Body of pancreas (tissue), 4 donors: Measurements from ENCODE around the gene PLCH1. TPM values are rescaled to one million over a fixed set of nuclear protein-coding genes. Genes with fewer than 3 reads are reported as not detected.

ENCODE experiments used
- ATAC-seq: fragments of 150-250 bp; one replicate; pipeline ENCODE4 v1.9.1; 2016
- DNase-seq, 4 donors: peaks; one replicate each; pipeline ENCODE4 v3.0.0-alpha.2; 2019
- H3K27ac ChIP-seq, 4 donors: fragments of 200-600 bp; sonication (generic); 1 replicate in 3 of 4; 2 replicates in 1 of 4; pipeline versions ENCODE4 v1.5.1 to v1.6.1; 2016 to 2019; ENCODE audit warnings: mild to moderate bottlenecking in 1 of 4, mixed read lengths in 1 of 4, moderate library complexity in 1 of 4
- H3K27me3 ChIP-seq, 2 donors: fragments of 200-600 bp; sonication (generic); one replicate each; pipeline ENCODE4 v1.6.0; 2016; ENCODE audit warnings: mild to moderate bottlenecking in 1 of 2
- H3K36me3 ChIP-seq, 2 donors: fragments of 200-600 bp; sonication (generic); replicated peaks in 1 of 2; 2 replicates each; pipeline ENCODE4 v1.5.1; 2016; ENCODE audit warnings: low read depth in 2 of 2; ENCODE audit not compliant: insufficient read depth in 1 of 2
- H3K4me1 ChIP-seq: fragments of 200-600 bp; sonication (generic); one replicate; pipeline ENCODE4 v1.6.0; 2016
- H3K4me3 ChIP-seq, 2 donors: fragments of 200-600 bp; sonication (generic); 1 replicate in 1 of 2; 2 replicates in 1 of 2; pipeline ENCODE4 v1.5.1; 2016 to 2019
- H3K9me3 ChIP-seq, 3 donors: fragments of 200-600 bp; sonication (generic); 1 replicate in 2 of 3; 2 replicates in 1 of 3; pipeline ENCODE4 v1.5.1; 2016
- CTCF ChIP-seq, 7 experiments: fragments of 450-650 bp in 4 of 7; fragments of 200-600 bp in 3 of 7; sonication (generic) in 3 of 7; IDR thresholded peaks; one replicate each; pipeline ENCODE4 v1.5.1; 2016 to 2019; ENCODE audit warnings: antibody characterized with exemption in 7 of 7
- POLR2A ChIP-seq, 3 donors: fragments of 450-650 bp; IDR thresholded peaks; one replicate each; pipeline ENCODE4 v1.6.1; 2016; ENCODE audit warnings: antibody characterized with exemption in 3 of 3, mild to moderate bottlenecking in 2 of 3
- WGBS, 2 donors: methylation state at CpG; one replicate each; pipeline ENCODE4 v1.1.5; 2017; 5-methylcytosine and 5-hydroxymethylcytosine counted together
- intact Hi-C: fragments of 100-400 bp; cut with DNase I; formaldehyde crosslinking; loops from one replicate; pipeline ENCODE4 v1.15.1; 2023
- total RNA-seq, 2 donors: library from RNA; depleted of rRNA; stranded (reverse); fragments of >200 nt; gene quantifications; one replicate each; pipeline ENCODE4 v1.1.0, GENCODE V29; 2016

Gene PLCH1
- total RNA-seq, 2 donors from 2014 or later, result 3.0 to 5.2 TPM

- H3K36me3 ChIP-seq, result no peaks in the 10 kb centered on the region
- ATAC-seq, result peak; percentile 99
- H3K4me1 ChIP-seq, result peaks cover 36% of the 10 kb centered on the region
- peak overlapping the region; percentile 77 to 94 (median 86) for H3K27ac ChIP-seq
- DNase-seq, result peak; percentile 79 to 92 (median 84)
- H3K4me3 ChIP-seq, result no peak overlapping the region
- 9 to 19% methylated on average over 8 of the region's 8 CpGs for WGBS, 2 donors
- TF ChIP-seq CTCF (IDR thresholded peaks at IDR 0.05) (peak in 2 of 7 experiments; percentile 2 to 8), POLR2A (IDR thresholded peaks at IDR 0.05) (peak; percentile 66 to 89 (median 88))
- peaks cover 0 to 5% (median 0%) of the 10 kb centered on the region in 3 donors for H3K9me3 ChIP-seq
- no peaks in the 10 kb centered on the region for H3K27me3 ChIP-seq
- intact Hi-C loops, result no loop called here
These were observed 6.9 kb downstream of the PLCH1 start for GRCh38 chr3:155737844-155738460.

DNA sequence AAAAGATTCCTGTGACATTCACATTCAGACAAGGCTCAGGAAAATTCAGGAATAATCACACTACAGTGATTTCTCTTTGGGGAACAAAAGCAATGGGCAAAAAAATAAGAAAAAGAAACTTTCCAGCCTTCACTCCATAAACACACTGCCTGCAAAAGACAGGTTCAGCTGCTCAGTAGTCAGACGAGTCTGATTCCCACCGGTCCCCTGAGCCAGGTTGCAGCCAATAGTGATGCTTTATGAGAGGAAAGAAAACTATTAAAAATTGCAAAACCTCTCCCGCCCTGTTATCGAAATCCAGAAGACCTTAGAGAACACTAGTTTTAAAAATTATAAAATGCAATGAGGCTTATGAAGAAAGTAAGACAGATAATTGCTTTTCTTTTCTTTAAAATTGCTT, 8.5 kb downstream of the PLCH1 start:
- WGBS, 2 donors, result 23 to 25% methylated on average over 4 of the region's 4 CpGs
- Histone ChIP-seq H3K9me3 (peaks cover 0 to 5% (median 0%) of the 10 kb centered on the region in 3 donors), H3K27ac (peak overlapping the region in 3 of 4 donors; percentile 40 to 94 (median 86)), H3K27me3 (no peaks in the 10 kb centered on the region), H3K4me3 (no peak overlapping the region), H3K4me1 (peaks cover 34% of the 10 kb centered on the region), H3K36me3 (no peaks in the 10 kb centered on the region)
- no peak for ATAC-seq
- no peak for TF ChIP-seq CTCF (IDR thresholded peaks at IDR 0.05)
- DNase-seq, result peak in 1 of 4 donors; percentile 24
- intact Hi-C loops, result no loop called here

DNA sequence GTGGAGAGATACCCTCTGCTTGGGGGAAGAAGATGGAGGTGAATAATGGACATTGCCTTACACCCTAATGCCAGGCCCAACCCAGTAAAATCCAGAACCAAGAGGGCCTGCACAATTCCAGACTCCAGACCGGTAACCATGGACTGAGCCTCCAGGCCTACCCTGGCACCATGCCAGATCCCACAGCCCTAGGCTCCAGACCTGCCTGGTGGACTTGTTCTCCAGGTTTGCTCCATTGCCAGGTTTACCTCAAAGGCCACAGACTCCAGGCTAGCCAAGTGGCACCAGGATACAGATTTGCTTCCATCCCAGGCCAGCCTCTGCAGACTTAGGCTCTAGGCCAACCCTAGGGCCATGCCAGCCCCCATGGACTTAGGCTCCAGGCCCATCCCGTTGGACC, 14.0 kb downstream of the PLCH1 start:
- Histone ChIP-seq H3K27me3 (no peaks in the 10 kb centered on the region), H3K27ac (no peak overlapping the region), H3K9me3 (no peaks in the 10 kb centered on the region), H3K4me1 (peaks cover 4% of the 10 kb centered on the region), H3K36me3 (no peaks in the 10 kb centered on the region), H3K4me3 (no peak overlapping the region)
- DNase-seq (peak in 2 of 4 donors; percentile 13 to 21), ATAC-seq (no peak)
- TF ChIP-seq CTCF (IDR thresholded peaks at IDR 0.05), result no peak
- no peak for TF ChIP-seq POLR2A (IDR thresholded peaks at IDR 0.05)
- intact Hi-C loops, result no loop called here
- WGBS, 2 donors, result 78% methylated on average over 2 of the region's 2 CpGs; no CpG with 5 or more reads in 1 of the 2 donors

GRCh38 chr3:155727836-155728235, 17.0 kb downstream of the PLCH1 start:
- intact Hi-C loops, result no loop called here
- H3K4me3 ChIP-seq, result no peak overlapping the region
- H3K36me3 ChIP-seq, result no peaks in the 10 kb centered on the region
- no peaks in the 10 kb centered on the region for H3K4me1 ChIP-seq
- ATAC-seq (no peak), DNase-seq (no peak)
- no peaks in the 10 kb centered on the region for H3K27me3 ChIP-seq
- no peaks in the 10 kb centered on the region for H3K9me3 ChIP-seq
- 87 to 93% methylated on average over 3 of the region's 3 CpGs for whole genome bisulfite sequencing, 2 donors
- TF ChIP-seq CTCF (IDR thresholded peaks at IDR 0.05) (no peak), POLR2A (IDR thresholded peaks at IDR 0.05) (no peak)
- no peak overlapping the region for H3K27ac ChIP-seq

- Histone ChIP-seq H3K4me3 (no peak overlapping the region), H3K4me1 (no peaks in the 10 kb centered on the region), H3K9me3 (peaks cover 0 to 9% (median 0%) of the 10 kb centered on the region in 3 donors), H3K27me3 (no peaks in the 10 kb centered on the region), H3K27ac (peak overlapping the region in 2 of 4 donors; percentile 18 to 65), H3K36me3 (no peaks in the 10 kb centered on the region)
- TF ChIP-seq POLR2A (IDR thresholded peaks at IDR 0.05) (no peak), CTCF (IDR thresholded peaks at IDR 0.05) (no peak)
- intact Hi-C loops, result no loop called here
- DNase-seq (peak in 2 of 4 donors; percentile 18 to 22), ATAC-seq (no peak)
- WGBS, 2 donors, result 66 to 70% methylated on average over 5 of the region's 5 CpGs
These were observed 30.6 kb downstream of the PLCH1 start for GRCh38 chr3:155714295-155714718.
